ENCODE data around the gene PHKA2. TPM values are rescaled to one million over a fixed set of nuclear protein-coding genes. Genes with fewer than 3 reads are reported as not detected.
"Not testable (repeated sequence)": the region's sequence is repeated elsewhere in the genome, so short reads cannot be mapped to it uniquely, and the experiment has no call there.

The PHKA2 gene
- total RNA-seq (15.1 TPM), polyA plus RNA-seq (ENCODE audit: insufficient read depth in 1 of 8, insufficient read length in 8 of 8, low replicate concordance in 1 of 8) (10 to 100 TPM; 12.6 to 27.2 (median 20.8) TPM)
- long read RNA-seq, donor 1, partial matches to known transcripts: 0 of 3 reads
- long read RNA-seq, donor 1, other reads (novel, unspliced or antisense): 0 of 3 reads
- long read RNA-seq, donor 2: 0 reads
- long read RNA-seq, donor 3, partial matches to known transcripts: 0 of 1 reads
- long read RNA-seq, donor 3, other reads (novel, unspliced or antisense): 0 of 1 reads
- long read RNA-seq, donor 4: 0 reads
- long read RNA-seq, donor 5: 0 reads
- long read RNA-seq, donor 6, partial matches to known transcripts: 0 of 4 reads
- long read RNA-seq, donor 6, other reads (novel, unspliced or antisense): 0 of 4 reads
- long read RNA-seq, donor 7, partial matches to known transcripts: 0 of 1 reads
- long read RNA-seq, donor 7, other reads (novel, unspliced or antisense): 0 of 1 reads
- long read RNA-seq, donor 8, partial matches to known transcripts: 0 of 1 reads
- long read RNA-seq, donor 8, other reads (novel, unspliced or antisense): 0 of 1 reads
- long read RNA-seq, donor 9, partial matches to known transcripts: 0 of 3 reads
- long read RNA-seq, donor 9, other reads (novel, unspliced or antisense): 0 of 3 reads
- long read RNA-seq, donor 10, partial matches to known transcripts: 0 of 1 reads
- long read RNA-seq, donor 10, other reads (novel, unspliced or antisense): 0 of 1 reads
- long read RNA-seq, donor 11, partial matches to known transcripts: 0 of 4 reads
- long read RNA-seq, donor 11, other reads (novel, unspliced or antisense): 0 of 4 reads

DNA sequence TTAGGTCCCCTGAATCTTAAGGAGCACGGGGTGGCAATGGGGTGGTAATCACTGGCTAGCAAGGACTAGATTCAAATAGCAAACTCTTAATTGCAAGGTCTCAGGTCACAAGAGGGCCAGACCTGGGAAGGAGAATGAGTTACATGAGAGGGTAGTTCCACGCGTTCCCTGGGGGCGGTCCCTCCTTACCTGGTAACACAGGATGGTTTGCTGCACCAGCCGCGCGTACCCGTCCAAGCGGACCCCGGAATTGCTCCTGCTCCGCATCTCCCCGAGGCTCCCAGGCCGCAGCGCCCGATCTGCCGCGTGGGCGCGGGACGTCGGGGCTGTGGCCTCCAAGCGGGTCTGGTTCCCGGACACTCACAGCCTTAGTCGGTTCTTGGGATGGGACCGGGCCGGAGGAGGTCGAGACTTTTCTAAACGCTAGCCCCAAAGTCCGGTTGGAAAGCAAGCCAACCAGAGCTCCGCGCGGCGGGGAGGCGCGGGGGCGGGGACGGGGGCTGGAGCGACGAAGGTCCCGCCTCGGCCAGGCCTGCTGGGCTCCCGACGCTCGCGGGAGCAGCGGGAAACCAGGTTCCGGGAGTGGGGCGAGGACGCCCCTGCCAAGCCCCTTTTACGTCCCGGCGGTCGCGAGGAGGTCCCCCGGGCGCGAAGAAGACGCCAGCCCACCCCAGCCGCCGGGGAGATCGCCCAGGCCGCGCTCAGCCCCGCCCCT lies at the start of gene PHKA2:
Gene PHKA2 (minus strand): TSS at position 449 of the 715 bp plus-strand sequence. CDS start 182 bp downstream, at position 267.
- 17% methylated on average over 64 of the region's 64 CpGs for WGBS (ENCODE audit: insufficient coverage)
- H3K27me3 ChIP-seq (ENCODE audit: control insufficient read depth, insufficient read depth, low read length): peaks cover 25% of the 10 kb centered on the region
- H3K4me3 ChIP-seq (ENCODE audit: low read length): peak within 1 kb of the TSS; percentile 77

DNA sequence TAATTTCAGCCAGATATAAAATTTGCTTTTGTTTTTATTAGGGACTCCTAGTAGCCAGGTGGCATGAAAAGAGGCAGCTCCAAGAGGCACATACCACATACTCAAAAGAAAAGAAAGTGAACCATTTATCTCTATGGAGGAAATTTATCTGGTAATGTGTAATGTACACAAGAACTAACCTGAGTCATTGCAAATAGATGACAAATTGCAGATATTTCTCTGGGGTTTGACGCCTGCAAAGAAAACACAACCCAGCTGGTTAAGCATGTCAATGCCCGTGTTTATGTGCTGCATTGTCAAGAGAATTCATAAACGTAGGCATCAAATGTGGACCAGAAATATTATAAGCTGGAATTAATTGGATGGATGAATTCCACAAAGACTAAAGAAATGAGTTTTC lies 46.9 kb upstream of the PHKA2 start:
- WGBS (ENCODE audit: insufficient coverage): 84% methylated on average over 3 of the region's 3 CpGs
- H3K36me3 ChIP-seq (ENCODE audit: control insufficient read depth, insufficient read depth, low read length): no peaks in the 10 kb centered on the region
- H3K27me3 ChIP-seq (ENCODE audit: control insufficient read depth, insufficient read depth, low read length): peaks cover 5% of the 10 kb centered on the region
- H3K4me1 ChIP-seq (ENCODE audit: control insufficient read depth, insufficient read depth, low read length): no peaks in the 10 kb centered on the region
- no peak for DNase-seq
- no peak overlapping the region for H3K4me3 ChIP-seq (ENCODE audit: low read length)
- no peak overlapping the region for H3K27ac ChIP-seq (ENCODE audit: low read length)
- no peaks in the 10 kb centered on the region for H3K9me3 ChIP-seq (replicated peaks; ENCODE audit: control insufficient read depth, low read depth, low read length)

More for the DNA sequence above, at the start of gene PHKA2:
- Histone ChIP-seq H3K36me3 (ENCODE audit: control insufficient read depth, insufficient read depth, low read length) (peaks cover 3% of the 10 kb centered on the region), H3K27ac (ENCODE audit: low read length) (peak within 1 kb of the TSS; percentile 87), H3K4me1 (ENCODE audit: control insufficient read depth, insufficient read depth, low read length) (peaks cover 5% of the 10 kb centered on the region), H3K9me3 (replicated peaks; ENCODE audit: control insufficient read depth, low read depth, low read length) (no peaks in the 10 kb centered on the region)
- peak; percentile 76 for DNase-seq

DNA sequence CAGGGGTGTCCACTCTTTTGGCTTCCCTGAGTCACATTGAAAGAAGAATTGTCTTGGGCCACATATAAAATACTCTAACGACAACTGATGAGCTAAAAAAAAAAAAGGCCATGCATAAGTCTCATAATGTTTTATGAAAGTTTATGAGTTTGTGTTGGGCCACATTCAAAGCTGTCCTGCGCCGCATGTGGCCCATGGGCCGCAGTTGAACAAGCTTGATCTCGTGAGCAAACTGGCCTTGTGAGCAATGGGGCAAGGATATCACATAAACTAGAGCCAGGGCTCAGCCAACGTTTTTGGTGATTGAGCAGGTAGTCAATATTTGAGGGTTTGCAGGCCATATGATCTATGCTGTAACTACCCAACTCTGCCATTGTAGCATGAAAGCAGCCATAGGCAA lies 44.6 kb upstream of the PHKA2 start:
- H3K4me3 ChIP-seq (ENCODE audit: low read length): no peak overlapping the region
- no peak overlapping the region for H3K27ac ChIP-seq (ENCODE audit: low read length)
- no peaks in the 10 kb centered on the region for H3K9me3 ChIP-seq (replicated peaks; ENCODE audit: control insufficient read depth, low read depth, low read length)
- no peak for DNase-seq
- no peaks in the 10 kb centered on the region for H3K4me1 ChIP-seq (ENCODE audit: control insufficient read depth, insufficient read depth, low read length)
- WGBS (ENCODE audit: insufficient coverage): 92% methylated on average over 4 of the region's 6 CpGs
- peaks cover 11% of the 10 kb centered on the region for H3K27me3 ChIP-seq (ENCODE audit: control insufficient read depth, insufficient read depth, low read length)
- no peaks in the 10 kb centered on the region for H3K36me3 ChIP-seq (ENCODE audit: control insufficient read depth, insufficient read depth, low read length)

- H3K36me3 ChIP-seq (ENCODE audit: control insufficient read depth, insufficient read depth, low read length): no peaks in the 10 kb centered on the region
- no peak for DNase-seq
- peaks cover 11% of the 10 kb centered on the region for H3K27me3 ChIP-seq (ENCODE audit: control insufficient read depth, insufficient read depth, low read length)
- no peak overlapping the region for H3K4me3 ChIP-seq (ENCODE audit: low read length)
- no peaks in the 10 kb centered on the region for H3K4me1 ChIP-seq (ENCODE audit: control insufficient read depth, insufficient read depth, low read length)
- 44% methylated on average over 2 of the region's 4 CpGs for WGBS (ENCODE audit: insufficient coverage)
- no peaks in the 10 kb centered on the region for H3K9me3 ChIP-seq (replicated peaks; ENCODE audit: control insufficient read depth, low read depth, low read length)
- H3K27ac ChIP-seq (ENCODE audit: low read length): no peak overlapping the region
These were observed 40.5 kb upstream of the PHKA2 start for GRCh38 chrX:19024366-19024765.

- Histone ChIP-seq H3K4me1 (ENCODE audit: control insufficient read depth, insufficient read depth, low read length) (no peaks in the 10 kb centered on the region), H3K27ac (ENCODE audit: low read length) (no peak overlapping the region), H3K27me3 (ENCODE audit: control insufficient read depth, insufficient read depth, low read length) (peaks cover 15% of the 10 kb centered on the region), H3K4me3 (ENCODE audit: low read length) (no peak overlapping the region), H3K36me3 (ENCODE audit: control insufficient read depth, insufficient read depth, low read length) (no peaks in the 10 kb centered on the region), H3K9me3 (replicated peaks; ENCODE audit: control insufficient read depth, low read depth, low read length) (no peaks in the 10 kb centered on the region)
- no peak for DNase-seq
- no CpG with 5 or more reads among the region's 2 CpGs for WGBS (ENCODE audit: insufficient coverage)
These were observed 36.1 kb upstream of the PHKA2 start for GRCh38 chrX:19019996-19020395.

DNA sequence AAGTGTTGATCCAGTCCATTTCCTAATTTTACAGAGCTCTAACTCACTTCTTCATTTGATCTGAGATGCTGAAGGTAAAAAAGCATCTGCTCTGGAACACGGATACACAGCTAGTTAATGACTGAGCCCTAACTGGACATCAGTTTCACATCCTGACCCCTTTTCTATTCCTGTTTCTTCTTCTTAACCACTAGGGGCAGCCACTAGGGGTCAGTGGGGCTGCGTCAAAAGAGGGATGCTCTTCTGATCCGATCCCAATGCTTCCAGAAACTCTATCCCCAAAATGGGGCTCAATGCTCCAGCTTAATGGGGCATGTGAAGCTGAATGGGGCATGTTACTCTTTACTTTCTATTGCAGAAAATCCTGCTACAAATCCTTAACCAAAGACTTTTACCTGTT lies 33.4 kb upstream of the PHKA2 start:
- H3K27ac ChIP-seq (ENCODE audit: low read length): no peak overlapping the region
- no peaks in the 10 kb centered on the region for H3K4me1 ChIP-seq (ENCODE audit: control insufficient read depth, insufficient read depth, low read length)
- no peaks in the 10 kb centered on the region for H3K36me3 ChIP-seq (ENCODE audit: control insufficient read depth, insufficient read depth, low read length)
- H3K27me3 ChIP-seq (ENCODE audit: control insufficient read depth, insufficient read depth, low read length): peaks cover 14% of the 10 kb centered on the region
- 0% methylated on average over 1 of the region's 3 CpGs for WGBS (ENCODE audit: insufficient coverage)
- no peaks in the 10 kb centered on the region for H3K9me3 ChIP-seq (replicated peaks; ENCODE audit: control insufficient read depth, low read depth, low read length)
- peak; percentile 32 for DNase-seq
- H3K4me3 ChIP-seq (ENCODE audit: low read length): no peak overlapping the region

DNA sequence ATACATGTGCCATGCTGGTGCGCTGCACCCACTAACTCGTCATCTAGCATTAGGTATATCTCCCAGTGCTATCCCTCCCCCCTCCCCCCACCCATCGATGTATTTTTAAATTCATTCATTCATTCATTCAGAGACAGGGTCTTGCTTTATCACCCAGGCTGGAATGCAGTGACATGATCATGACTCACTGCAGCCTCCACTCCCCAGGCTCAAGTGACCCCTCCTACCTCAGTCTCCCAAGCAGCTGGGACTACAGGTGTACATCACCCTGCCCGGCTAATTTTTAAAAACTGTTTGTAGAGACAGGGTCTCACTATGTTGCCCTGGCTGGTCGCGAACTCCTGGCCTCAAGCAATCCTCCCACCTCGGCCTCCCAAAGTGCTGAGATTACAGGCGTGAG lies 32.7 kb upstream of the PHKA2 start:
- not testable (repeated sequence) for H3K27ac ChIP-seq (ENCODE audit: low read length); H3K36me3 ChIP-seq (ENCODE audit: control insufficient read depth, insufficient read depth, low read length); H3K4me1 ChIP-seq (ENCODE audit: control insufficient read depth, insufficient read depth, low read length); DNase-seq; H3K9me3 ChIP-seq (replicated peaks; ENCODE audit: control insufficient read depth, low read depth, low read length); H3K4me3 ChIP-seq (ENCODE audit: low read length)
- WGBS (ENCODE audit: insufficient coverage): 86% methylated on average over 7 of the region's 8 CpGs
- peaks cover 14% of the 10 kb centered on the region for H3K27me3 ChIP-seq (ENCODE audit: control insufficient read depth, insufficient read depth, low read length)

DNA sequence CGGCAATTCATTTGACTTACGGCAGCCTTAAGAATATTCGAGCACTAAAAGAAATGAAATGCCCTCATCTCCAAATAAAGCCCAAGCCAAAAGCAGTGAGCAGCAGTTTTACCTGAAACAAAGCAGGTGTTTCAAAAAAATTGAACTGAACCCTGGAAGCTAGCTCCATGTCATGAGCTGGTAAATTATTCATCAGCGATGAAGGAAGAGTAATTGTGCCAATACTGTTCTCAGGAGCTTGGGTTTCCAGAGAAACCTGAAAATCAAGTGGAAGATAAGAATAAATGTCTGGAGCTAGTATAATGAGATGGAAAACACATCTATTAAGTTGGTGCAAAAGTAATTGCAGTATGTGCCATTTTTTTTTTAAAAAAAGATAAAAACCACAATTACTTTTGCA lies 24.0 kb upstream of the PHKA2 start:
- H3K27ac ChIP-seq (ENCODE audit: low read length): no peak overlapping the region
- 83% methylated on average over 1 of the region's 4 CpGs for WGBS (ENCODE audit: insufficient coverage)
- no peaks in the 10 kb centered on the region for H3K9me3 ChIP-seq (replicated peaks; ENCODE audit: control insufficient read depth, low read depth, low read length)
- no peaks in the 10 kb centered on the region for H3K4me1 ChIP-seq (ENCODE audit: control insufficient read depth, insufficient read depth, low read length)
- H3K4me3 ChIP-seq (ENCODE audit: low read length): no peak overlapping the region
- peaks cover 5% of the 10 kb centered on the region for H3K27me3 ChIP-seq (ENCODE audit: control insufficient read depth, insufficient read depth, low read length)
- peaks cover 3% of the 10 kb centered on the region for H3K36me3 ChIP-seq (ENCODE audit: control insufficient read depth, insufficient read depth, low read length)
- no peak for DNase-seq

GRCh38 chrX:19007011-19007410 lies 23.1 kb upstream of the PHKA2 start:
- Histone ChIP-seq H3K27ac (ENCODE audit: low read length) (no peak overlapping the region), H3K9me3 (replicated peaks; ENCODE audit: control insufficient read depth, low read depth, low read length) (no peaks in the 10 kb centered on the region), H3K4me1 (ENCODE audit: control insufficient read depth, insufficient read depth, low read length) (no peaks in the 10 kb centered on the region), H3K27me3 (ENCODE audit: control insufficient read depth, insufficient read depth, low read length) (peaks cover 3% of the 10 kb centered on the region), H3K36me3 (ENCODE audit: control insufficient read depth, insufficient read depth, low read length) (peaks cover 3% of the 10 kb centered on the region), H3K4me3 (ENCODE audit: low read length) (no peak overlapping the region)
- 89% methylated on average over 4 of the region's 7 CpGs for WGBS (ENCODE audit: insufficient coverage)
- DNase-seq: no peak

DNA sequence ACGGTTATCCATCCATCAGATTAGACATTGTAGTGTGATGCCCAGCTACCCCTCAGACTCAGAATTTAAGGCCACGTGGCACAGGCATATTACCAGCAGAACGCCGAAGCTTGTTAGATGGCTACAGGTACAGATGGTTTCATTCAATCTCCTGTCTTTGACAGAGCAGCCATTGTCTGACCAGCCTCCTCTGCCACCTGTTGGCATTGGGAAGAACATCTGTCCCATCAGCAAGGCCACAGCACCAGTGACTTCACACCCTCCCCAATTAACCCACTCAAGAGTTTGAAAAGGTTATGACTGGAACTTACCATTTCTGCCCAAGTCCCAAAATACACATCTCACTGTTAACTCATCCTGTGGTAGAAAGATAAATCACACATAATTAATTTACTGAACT lies 22.0 kb upstream of the PHKA2 start:
- Histone ChIP-seq H3K9me3 (replicated peaks; ENCODE audit: control insufficient read depth, low read depth, low read length) (no peaks in the 10 kb centered on the region), H3K4me1 (ENCODE audit: control insufficient read depth, insufficient read depth, low read length) (no peaks in the 10 kb centered on the region), H3K4me3 (ENCODE audit: low read length) (no peak overlapping the region), H3K36me3 (ENCODE audit: control insufficient read depth, insufficient read depth, low read length) (peaks cover 3% of the 10 kb centered on the region), H3K27ac (ENCODE audit: low read length) (no peak overlapping the region), H3K27me3 (ENCODE audit: control insufficient read depth, insufficient read depth, low read length) (peaks cover 6% of the 10 kb centered on the region)
- DNase-seq: no peak
- WGBS (ENCODE audit: insufficient coverage): 70% methylated on average over 4 of the region's 4 CpGs
